KBM-7 (cell line): Measurements from ENCODE around the gene CDT1.
"Not testable (repeated sequence)": the region's sequence is repeated elsewhere in the genome, so short reads cannot be mapped to it uniquely, and the experiment has no call there.

Experiments used
- DNase-seq: peaks from one replicate; pipeline ENCODE4 v3.0.0-alpha.2; 2015
- in situ Hi-C: fragments of 300-500 bp; cut with MboI; formaldehyde crosslinking; loops from 2 replicates; pipeline ENCODE4 v1.14.3; 2020; ENCODE audit warnings: low sequenced_read_pairs, low pct_unique_long_range_greater_than_20kb, mixed read lengths

Gene CDT1

GRCh38 chr16:88781140-88782077 is 22.2 kb upstream of the CDT1 start:
- in situ Hi-C loops = no loop called here
- peak; percentile 31 for DNase-seq

GRCh38 chr16:88782454-88783390 is 20.9 kb upstream of the CDT1 start:
- no peak for DNase-seq
- in situ Hi-C loops = no loop called here

GRCh38 chr16:88783391-88784073 is 20.1 kb upstream of the CDT1 start:
- in situ Hi-C loops = no loop called here
- DNase-seq = no peak

GRCh38 chr16:88784074-88784855 is 19.3 kb upstream of the CDT1 start:
- peak; percentile 76 for DNase-seq
- in situ Hi-C loops = no loop called here

- in situ Hi-C loops = no loop called here
- DNase-seq = no peak
Observed at GRCh38 chr16:88784856-88785105, 18.8 kb upstream of the CDT1 start.

GRCh38 chr16:88785106-88785924 is 18.3 kb upstream of the CDT1 start, which contains the start of gene PIEZO1:
Gene PIEZO1 (minus strand): TSS chr16:88785220. CDS start chr16:88784964, 256 bp downstream.
- in situ Hi-C loops = no loop called here
- no peak for DNase-seq

GRCh38 chr16:88787579-88788314 is 15.8 kb upstream of the CDT1 start:
- in situ Hi-C loops = no loop called here

GRCh38 chr16:88788749-88789148 is 14.8 kb upstream of the CDT1 start:
- in situ Hi-C loops, DNase-seq: not testable (repeated sequence)

More at GRCh38 chr16:88787579-88788314, 15.8 kb upstream of the CDT1 start:
- DNase-seq = no peak

GRCh38 chr16:88789594-88789993 is 14.0 kb upstream of the CDT1 start:
- in situ Hi-C loops = no loop called here
- peak; percentile 75 for DNase-seq

- DNase-seq = peak; percentile 82
- in situ Hi-C loops = no loop called here
Observed at GRCh38 chr16:88790312-88791211, 13.0 kb upstream of the CDT1 start.

- in situ Hi-C loops = no loop called here
- no peak for DNase-seq
Observed at GRCh38 chr16:88792078-88792550, 11.5 kb upstream of the CDT1 start.

GRCh38 chr16:88792668-88793250 is 10.8 kb upstream of the CDT1 start:
- no peak for DNase-seq

GRCh38 chr16:88793251-88793954 is 10.2 kb upstream of the CDT1 start:
- DNase-seq = no peak
- in situ Hi-C loops = no loop called here

More at GRCh38 chr16:88792668-88793250, 10.8 kb upstream of the CDT1 start:
- in situ Hi-C loops = no loop called here

- no peak for DNase-seq
- in situ Hi-C loops = no loop called here
Observed at GRCh38 chr16:88796278-88796677, 7.3 kb upstream of the CDT1 start.

GRCh38 chr16:88798073-88798472 is 5.5 kb upstream of the CDT1 start:
- DNase-seq = no peak
- in situ Hi-C loops = no loop called here
